ENCODE measurements around the gene TARS2.

DNA sequence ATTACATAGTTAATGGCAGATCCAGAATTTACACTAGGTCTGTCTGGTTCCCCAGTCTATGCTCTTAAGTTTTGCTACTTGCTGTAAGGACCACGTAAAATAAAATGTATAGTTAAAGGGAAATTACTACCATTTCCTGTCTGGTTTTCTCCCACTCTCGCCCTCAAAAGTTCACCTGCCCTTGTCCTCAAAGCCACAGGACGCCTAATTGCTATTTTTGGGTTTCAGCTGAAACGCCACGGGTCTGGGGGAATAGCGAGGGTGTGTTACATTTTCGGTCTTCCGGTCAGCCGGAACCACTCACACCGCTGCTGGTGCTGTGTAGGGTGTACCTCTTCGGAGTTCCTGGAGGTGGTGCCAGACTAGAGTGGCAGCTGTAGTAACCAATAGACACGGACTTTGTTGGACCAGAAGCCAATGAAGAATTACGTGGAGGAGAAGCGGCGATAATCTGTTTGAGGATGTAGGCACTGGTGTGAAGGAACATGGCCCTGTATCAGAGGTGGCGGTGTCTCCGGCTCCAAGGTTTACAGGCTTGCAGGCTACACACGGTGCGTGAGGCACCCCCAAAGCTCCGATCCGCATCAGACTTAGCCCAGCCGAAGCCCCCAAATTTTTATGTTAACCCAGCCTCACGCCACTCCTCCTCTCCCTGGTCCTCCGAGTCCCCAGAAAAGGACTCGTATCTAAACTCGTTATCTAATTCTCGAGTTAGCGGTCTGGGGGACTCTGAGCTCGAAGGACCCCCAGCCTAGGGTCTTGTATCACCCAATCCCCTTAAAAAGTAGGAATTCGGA is at the start of gene TARS2:
- TF ChIP-seq, protein P1, sequence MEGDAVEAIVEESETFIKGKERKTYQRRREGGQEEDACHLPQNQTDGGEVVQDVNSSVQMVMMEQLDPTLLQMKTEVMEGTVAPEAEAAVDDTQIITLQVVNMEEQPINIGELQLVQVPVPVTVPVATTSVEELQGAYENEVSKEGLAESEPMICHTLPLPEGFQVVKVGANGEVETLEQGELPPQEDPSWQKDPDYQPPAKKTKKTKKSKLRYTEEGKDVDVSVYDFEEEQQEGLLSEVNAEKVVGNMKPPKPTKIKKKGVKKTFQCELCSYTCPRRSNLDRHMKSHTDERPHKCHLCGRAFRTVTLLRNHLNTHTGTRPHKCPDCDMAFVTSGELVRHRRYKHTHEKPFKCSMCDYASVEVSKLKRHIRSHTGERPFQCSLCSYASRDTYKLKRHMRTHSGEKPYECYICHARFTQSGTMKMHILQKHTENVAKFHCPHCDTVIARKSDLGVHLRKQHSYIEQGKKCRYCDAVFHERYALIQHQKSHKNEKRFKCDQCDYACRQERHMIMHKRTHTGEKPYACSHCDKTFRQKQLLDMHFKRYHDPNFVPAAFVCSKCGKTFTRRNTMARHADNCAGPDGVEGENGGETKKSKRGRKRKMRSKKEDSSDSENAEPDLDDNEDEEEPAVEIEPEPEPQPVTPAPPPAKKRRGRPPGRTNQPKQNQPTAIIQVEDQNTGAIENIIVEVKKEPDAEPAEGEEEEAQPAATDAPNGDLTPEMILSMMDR (IDR thresholded peaks at IDR 0.05): no peak
- no peak for TF ChIP-seq ZFX (IDR thresholded peaks at IDR 0.05; ENCODE audit: borderline replicate concordance)

Data from 22Rv1 (cell line).